HG03575 (cell line): ENCODE data around the gene AP3D1.

Experiments
- ATAC-seq: cut with Tn5 transposase; IDR thresholded peaks from one replicate; pipeline ENCODE4 v1.9.1; 2021; ENCODE audit not compliant: unreplicated experiment, insufficient number of reproducible peaks, low FRiP score; ENCODE audit errors: extremely low read depth

Gene AP3D1

GRCh38 chr19:2077833-2078619 lies 73.3 kb downstream of the AP3D1 start:
- ATAC-seq, result no peak

GRCh38 chr19:2077398-2077797 lies 74.0 kb downstream of the AP3D1 start:
- no peak for ATAC-seq

- no peak for ATAC-seq
These were observed 74.8 kb downstream of the AP3D1 start for GRCh38 chr19:2076526-2076944.

DNA sequence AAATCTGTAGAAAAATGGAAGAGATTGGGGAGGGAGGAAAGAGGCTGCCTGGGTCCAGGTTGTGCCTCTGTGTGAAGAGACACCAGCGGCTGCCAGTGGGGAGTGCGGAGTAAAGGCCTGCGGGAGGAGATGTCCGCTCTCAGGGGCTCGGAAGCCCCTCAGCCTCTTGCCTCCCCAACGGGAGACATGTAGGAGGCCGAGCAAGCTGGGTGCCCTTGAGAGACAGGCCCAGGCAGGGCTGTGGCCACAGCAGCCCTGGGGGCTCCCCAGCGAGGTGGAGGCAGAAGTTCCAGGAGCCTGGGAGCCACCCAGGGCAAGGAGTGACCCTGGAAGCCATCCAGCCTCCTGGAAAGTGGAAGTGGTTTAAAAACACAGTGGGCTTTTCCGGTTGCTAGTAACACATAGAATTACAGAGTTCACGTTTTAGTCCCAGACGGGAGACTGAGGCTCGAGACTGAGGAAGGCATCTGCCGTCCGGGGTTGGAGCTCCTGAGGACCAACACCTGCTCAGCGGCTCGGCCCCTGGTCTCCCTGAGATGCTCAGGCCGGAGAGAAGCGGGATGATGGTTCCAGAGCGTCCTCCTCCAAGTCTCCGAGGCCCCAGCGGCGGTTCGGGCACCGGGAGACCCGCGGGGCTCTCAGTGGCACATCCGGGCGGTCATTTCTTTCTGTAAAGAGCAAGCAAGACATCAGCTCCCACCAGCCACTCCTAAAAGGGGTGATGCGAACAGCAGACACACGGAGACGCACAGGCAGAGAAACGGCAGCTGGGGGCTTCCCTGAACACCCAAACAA lies 78.4 kb downstream of the AP3D1 start:
- ATAC-seq, result no peak

DNA sequence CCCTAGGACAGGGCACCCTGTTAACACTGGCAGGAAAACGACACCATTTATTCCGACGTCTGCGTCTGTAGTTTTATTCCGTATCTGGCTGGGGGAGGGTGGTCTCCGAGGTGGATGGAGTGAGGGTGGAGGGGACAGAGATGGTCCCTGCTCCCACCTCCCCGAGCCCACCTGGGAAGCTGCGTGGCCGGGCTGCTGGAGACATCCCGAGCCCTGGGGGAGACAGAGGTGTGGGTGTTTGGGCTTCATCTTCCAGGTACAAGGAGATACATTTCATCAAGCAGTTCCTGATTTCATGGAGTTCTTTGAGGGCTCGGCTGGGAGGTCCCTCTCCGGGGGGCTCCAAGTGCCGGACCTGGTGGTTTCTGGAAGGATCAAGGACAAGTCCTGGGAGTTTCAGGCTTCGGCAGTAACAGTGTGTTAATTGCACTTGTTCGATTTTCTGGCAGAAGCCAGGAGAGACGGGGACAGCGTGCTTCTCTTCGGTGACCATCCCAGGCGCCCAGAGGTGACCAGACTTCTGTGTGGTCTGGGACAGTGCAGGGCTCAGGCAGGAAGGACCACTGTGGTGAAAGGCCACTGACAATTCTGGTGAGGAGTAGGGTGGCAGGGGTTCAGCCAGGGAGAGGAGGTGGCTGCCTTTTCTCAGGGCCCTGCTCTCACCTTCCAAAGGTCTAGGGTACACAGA lies 80.2 kb downstream of the AP3D1 start:
- no peak for ATAC-seq

DNA sequence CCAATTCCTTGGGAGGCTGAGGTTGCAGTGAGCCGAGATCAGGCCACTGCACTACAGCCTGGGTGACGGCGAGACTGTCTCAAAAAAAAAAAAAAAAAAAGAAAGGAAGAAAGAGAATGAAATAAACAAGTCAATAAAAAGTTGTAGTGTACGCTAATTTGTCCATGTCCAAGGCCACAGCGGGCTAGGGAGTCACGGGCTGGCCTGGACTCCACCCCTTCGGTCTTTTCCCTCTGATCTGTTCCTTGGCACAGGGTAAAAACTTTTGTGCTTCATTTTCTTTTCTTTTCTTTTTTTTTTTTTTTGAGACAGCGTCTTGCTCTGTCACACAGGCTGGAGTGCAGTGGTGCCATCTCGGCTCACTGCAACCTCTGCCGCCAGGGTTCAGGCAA lies 80.9 kb downstream of the AP3D1 start:
- no peak for ATAC-seq

DNA sequence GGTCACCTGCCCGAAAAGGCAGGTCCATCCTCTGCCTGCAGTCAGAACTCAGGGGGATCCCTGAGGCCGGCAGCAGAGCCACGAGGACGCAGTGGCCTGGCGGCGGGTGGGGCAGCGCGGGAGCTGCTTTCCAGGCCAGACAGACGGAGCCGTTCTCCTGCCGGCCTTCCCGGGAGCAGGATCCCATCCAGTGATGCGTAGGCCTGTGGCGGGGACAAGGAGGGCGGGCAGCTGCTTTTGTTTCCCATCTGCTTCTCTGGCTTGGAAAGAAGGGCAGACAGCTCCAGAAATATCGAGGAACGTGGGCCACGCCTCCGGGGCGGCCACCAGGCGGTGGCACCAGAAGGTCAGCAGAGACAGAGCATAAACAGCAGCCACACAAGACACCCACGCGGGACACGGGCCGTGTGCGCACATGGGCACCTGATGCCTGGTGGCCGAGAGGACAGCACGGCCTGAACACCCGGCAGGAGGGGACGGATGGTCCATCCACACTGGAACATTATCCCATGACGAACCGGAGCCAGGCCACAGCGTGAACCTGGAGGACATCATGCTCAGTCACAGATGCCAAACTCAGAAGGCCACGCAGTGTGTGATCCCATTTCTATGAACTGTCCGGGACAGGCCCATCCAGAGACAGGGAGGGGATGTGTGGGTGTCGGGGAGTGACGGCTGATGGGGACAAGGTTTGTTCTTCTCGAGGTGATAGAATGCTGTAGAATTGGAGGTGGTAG lies 86.4 kb downstream of the AP3D1 start:
- no peak for ATAC-seq

DNA sequence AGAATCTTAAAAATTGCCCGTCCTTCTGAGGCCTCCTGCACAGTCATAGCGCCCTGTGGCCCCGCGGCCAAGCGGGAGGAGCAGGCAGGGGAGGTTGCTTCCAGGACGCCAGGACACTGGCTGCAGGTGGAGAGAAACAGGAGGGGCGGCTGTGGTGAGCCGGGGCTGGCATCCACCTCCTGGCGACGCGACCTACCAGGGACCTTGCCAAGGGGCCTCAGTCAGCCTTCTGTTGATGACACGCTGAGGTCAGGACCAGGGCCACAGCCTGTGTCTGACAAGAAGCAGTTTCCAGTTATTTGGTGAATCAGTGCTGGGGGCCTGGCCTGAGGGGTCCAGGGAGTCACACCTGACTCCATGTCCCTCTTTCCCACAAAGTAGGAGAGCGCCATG lies 87.0 kb downstream of the AP3D1 start:
- no peak for ATAC-seq

- no peak for ATAC-seq
These were observed 87.5 kb downstream of the AP3D1 start for GRCh38 chr19:2063824-2064223.

DNA sequence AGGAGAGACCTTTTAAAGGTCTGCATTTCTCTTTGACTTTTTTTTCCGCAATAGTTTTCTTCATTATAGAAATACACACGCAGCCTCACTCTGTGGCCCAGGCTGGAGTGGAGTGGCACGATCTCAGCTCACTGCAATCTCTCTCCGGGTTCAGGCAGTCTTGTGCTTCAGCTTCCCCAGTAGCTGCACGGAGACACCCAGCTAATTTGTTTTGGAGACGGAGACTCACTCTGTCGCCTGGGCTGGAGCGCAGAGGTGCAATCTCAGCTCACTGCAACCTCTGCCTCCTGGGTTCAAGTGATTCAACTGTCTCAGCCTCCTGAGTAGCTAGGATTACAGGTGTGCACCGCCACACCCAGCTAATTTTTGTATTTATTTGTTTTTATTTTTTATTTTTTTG lies 88.6 kb downstream of the AP3D1 start:
- ATAC-seq, result no peak

- ATAC-seq, result no peak
These were observed 89.0 kb downstream of the AP3D1 start for GRCh38 chr19:2062389-2062729.

GRCh38 chr19:2061495-2062388 lies 89.6 kb downstream of the AP3D1 start:
- no peak for ATAC-seq

- ATAC-seq, result no peak
These were observed 90.4 kb downstream of the AP3D1 start for GRCh38 chr19:2060884-2061494.

DNA sequence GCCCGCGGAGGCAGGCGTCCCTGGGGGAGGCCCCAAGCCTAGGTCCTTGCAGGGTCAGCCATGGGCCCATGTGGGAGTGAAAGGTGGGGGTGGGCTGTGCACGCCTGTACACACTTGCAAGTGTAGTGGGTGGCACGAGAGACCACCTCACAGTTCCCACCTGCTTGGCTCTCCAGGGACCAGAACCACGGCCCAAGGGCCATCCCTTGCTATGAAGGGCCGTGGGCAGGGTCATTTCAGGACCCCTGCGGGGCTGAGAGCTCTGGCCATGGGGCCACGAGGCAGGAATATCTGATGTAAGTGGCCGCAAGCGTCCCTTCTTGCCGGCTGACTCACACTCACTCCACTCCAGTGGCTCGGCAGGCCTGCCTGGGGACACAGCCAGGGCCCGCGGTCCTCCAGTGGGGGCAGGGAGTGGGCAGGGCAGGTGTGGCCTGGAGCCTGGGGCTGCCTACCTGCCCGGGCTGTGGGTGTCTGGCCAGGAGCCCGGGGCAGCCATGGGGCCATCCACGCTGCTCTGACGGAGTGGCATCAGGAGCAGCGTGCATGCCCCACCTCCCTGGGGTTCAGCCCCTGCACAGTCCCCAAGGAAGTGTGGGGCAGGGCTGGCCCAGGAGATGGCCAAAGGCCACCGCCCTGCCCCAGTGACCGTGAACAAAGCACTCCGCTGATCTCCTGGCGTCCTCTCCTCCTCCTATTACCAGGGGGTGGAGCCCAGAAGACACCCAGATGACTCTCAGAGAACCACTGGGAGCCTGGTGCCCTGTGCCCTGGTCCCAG lies 91.8 kb downstream of the AP3D1 start:
- no peak for ATAC-seq

GRCh38 chr19:2058570-2059421 lies 92.6 kb downstream of the AP3D1 start:
- no peak for ATAC-seq
